ENCODE results near the gene C1orf159.
A peak's percentile ranks its signal among the peaks of the same experiment; 100 is the strongest.

C1orf159 gene

DNA sequence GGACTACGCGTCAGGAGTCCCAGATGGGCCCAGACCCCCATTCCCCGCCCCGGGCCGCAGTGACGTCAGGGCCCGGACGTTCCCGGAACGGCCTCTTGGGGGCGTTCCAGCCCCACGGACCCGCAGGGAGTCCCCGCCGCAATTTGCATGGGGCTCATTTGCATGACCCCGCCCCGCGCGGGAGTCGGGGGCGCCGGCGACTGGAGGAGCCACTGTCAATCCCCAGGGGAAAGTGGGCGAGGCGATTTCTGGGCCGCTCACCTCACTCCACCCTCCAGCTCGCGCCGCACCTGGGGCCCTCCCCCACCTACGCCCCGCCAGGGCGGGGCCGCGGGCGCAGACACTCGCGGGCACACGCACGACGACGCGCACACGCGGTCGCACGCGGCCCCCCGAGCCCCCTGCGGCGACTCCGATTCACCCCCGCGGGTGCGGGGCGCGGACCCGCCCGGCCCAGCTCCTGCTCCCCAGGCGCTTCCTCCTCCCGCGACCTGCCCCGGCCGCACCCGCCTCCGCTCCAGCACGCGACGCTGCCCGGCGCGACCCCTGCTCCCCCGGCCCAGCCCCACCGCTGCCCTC lies 82.8 kb downstream of the C1orf159 start:
- H3K4me3 ChIP-seq (ENCODE audit: low read depth, low read length): peak overlapping the region; percentile 47
- DNase-seq (ENCODE audit: low read depth): peak; percentile 20

DNA sequence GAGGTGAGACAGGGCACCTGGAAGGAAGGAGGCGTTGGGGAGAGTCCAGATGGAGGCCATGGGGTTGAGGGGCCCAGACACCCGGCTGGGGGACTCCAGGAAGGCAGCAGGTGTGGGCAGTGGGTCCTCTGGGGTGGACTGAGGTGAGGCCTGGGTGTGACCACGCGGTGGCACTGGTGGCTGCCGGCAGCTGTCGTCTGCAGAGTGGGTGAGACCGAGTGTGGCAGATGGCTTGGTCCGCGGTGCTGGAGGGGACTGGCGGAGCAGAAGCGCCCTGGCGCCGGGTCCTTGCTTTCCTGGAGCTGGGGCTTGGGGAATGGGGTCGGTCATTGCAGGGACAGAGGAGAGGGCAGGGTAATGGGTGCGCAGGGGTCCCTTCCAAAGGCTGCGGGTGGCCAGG lies 83.5 kb downstream of the C1orf159 start:
- peak overlapping the region; percentile 47 for H3K4me3 ChIP-seq (ENCODE audit: low read depth, low read length)
- no peak for DNase-seq (ENCODE audit: low read depth)

Data from skeletal muscle cell (primary cell).